Vagina (tissue), 2 donors: Measurements from ENCODE around the gene CSNK2B. TPM values are rescaled to one million over a fixed set of nuclear protein-coding genes. Genes with fewer than 3 reads are reported as not detected.

ENCODE experiments used
- DNase-seq, 2 donors: peaks; one replicate each; pipeline ENCODE4 v3.0.0-alpha.2; 2017; ENCODE audit errors: extremely low spot score in 2 of 2
- H3K27ac ChIP-seq: fragments of 200-600 bp; sonication (generic); one replicate; pipeline ENCODE4 v1.5.1; 2019
- H3K27me3 ChIP-seq: fragments of 200-600 bp; sonication (generic); one replicate; pipeline ENCODE4 v1.5.1; 2019
- H3K36me3 ChIP-seq, 2 donors: fragments of 200-600 bp; sonication (generic); one replicate each; pipeline ENCODE4 v1.5.1; 2017 to 2019
- H3K4me1 ChIP-seq: fragments of 200-600 bp; sonication (generic); one replicate; pipeline ENCODE4 v1.5.1; 2019
- H3K4me3 ChIP-seq, 2 donors: fragments of 200-600 bp; sonication (generic); 1 replicate in 1 of 2; 2 replicates in 1 of 2; pipeline ENCODE4 v1.5.1; 2016 to 2019
- H3K9me3 ChIP-seq: fragments of 200-600 bp; sonication (generic); one replicate; pipeline ENCODE4 v1.5.1; 2019
- POLR2A ChIP-seq, 2 donors: fragments of 450-650 bp; IDR thresholded peaks; one replicate each; pipeline ENCODE4 v1.6.1; 2017; ENCODE audit warnings: antibody characterized with exemption in 2 of 2, mild to moderate bottlenecking in 2 of 2, moderate library complexity in 2 of 2
- POLR2AphosphoS5 ChIP-seq, 2 donors: sonication (generic); formaldehyde crosslinking; IDR thresholded peaks; one replicate each; pipeline ENCODE4 v1.9.0; 2017; ENCODE audit warnings: antibody characterized with exemption in 2 of 2, mild to moderate bottlenecking in 2 of 2, low read depth in 1 of 2; ENCODE audit not compliant: insufficient read depth in 1 of 2
- intact Hi-C: fragments of 100-400 bp; cut with DNase I; formaldehyde crosslinking; loops from one replicate; pipeline ENCODE4 v1.15.1; 2023
- microRNA-seq: library from miRNA; unstranded; fragments of <30 nt; microRNA quantifications from one replicate; pipeline ENCODE4, GENCODE V29; 2017; ENCODE audit warnings: borderline number of aligned reads, borderline replicate concordance
- small RNA-seq: library from RNA; depleted of rRNA; stranded (forward); fragments of <200 nt; gene quantifications from one replicate; pipeline ENCODE3, GENCODE V24; 2016
- total RNA-seq: library from RNA; depleted of rRNA; stranded (reverse); fragments of >200 nt; gene quantifications from one replicate; pipeline ENCODE4 v1.2.3, GENCODE V29; 2016
- TF ChIP-seq, protein P1 (sequence below), 3 experiments: fragments of 450-650 bp in 2 of 3; fragments of 200-600 bp in 1 of 3; sonication (generic) in 1 of 3; IDR thresholded peaks; one replicate each; pipeline ENCODE4 v1.5.1; 2017 to 2019; ENCODE audit warnings: antibody characterized with exemption in 3 of 3, mild to moderate bottlenecking in 2 of 3, moderate library complexity in 2 of 3

CSNK2B gene
- total RNA-seq, 1 donor from 2014 or later: 219 TPM

GRCh38 chr6:31717499-31718222 is 51.8 kb downstream of the CSNK2B start:
- intact Hi-C loops: no loop called here
- no peak for DNase-seq
- no peaks in the 10 kb centered on the region for H3K36me3 ChIP-seq
- no peaks in the 10 kb centered on the region for H3K27me3 ChIP-seq
- no peaks in the 10 kb centered on the region for H3K9me3 ChIP-seq
- TF ChIP-seq, protein P1, sequence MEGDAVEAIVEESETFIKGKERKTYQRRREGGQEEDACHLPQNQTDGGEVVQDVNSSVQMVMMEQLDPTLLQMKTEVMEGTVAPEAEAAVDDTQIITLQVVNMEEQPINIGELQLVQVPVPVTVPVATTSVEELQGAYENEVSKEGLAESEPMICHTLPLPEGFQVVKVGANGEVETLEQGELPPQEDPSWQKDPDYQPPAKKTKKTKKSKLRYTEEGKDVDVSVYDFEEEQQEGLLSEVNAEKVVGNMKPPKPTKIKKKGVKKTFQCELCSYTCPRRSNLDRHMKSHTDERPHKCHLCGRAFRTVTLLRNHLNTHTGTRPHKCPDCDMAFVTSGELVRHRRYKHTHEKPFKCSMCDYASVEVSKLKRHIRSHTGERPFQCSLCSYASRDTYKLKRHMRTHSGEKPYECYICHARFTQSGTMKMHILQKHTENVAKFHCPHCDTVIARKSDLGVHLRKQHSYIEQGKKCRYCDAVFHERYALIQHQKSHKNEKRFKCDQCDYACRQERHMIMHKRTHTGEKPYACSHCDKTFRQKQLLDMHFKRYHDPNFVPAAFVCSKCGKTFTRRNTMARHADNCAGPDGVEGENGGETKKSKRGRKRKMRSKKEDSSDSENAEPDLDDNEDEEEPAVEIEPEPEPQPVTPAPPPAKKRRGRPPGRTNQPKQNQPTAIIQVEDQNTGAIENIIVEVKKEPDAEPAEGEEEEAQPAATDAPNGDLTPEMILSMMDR (IDR thresholded peaks at IDR 0.05): no peak
- TF ChIP-seq POLR2AphosphoS5 (IDR thresholded peaks at IDR 0.05; ENCODE audit: insufficient read depth in 1 of 2, low read depth in 1 of 2): no peak
- TF ChIP-seq POLR2A (IDR thresholded peaks at IDR 0.05): no peak
- peaks cover 14% of the 10 kb centered on the region for H3K4me1 ChIP-seq
- no peak overlapping the region for H3K4me3 ChIP-seq
- H3K27ac ChIP-seq: peak overlapping the region; percentile 71

- DNase-seq: no peak
- peak overlapping the region; percentile 71 for H3K27ac ChIP-seq
These were observed 52.4 kb downstream of the CSNK2B start for GRCh38 chr6:31718265-31718664.

GRCh38 chr6:31719001-31719400 is 53.1 kb downstream of the CSNK2B start:
- TF ChIP-seq POLR2AphosphoS5 (IDR thresholded peaks at IDR 0.05; ENCODE audit: insufficient read depth in 1 of 2, low read depth in 1 of 2) (no peak), POLR2A (IDR thresholded peaks at IDR 0.05) (no peak)
- TF ChIP-seq, protein P1 (IDR thresholded peaks at IDR 0.05): no peak
- no peak overlapping the region for H3K4me3 ChIP-seq
- H3K27me3 ChIP-seq: no peaks in the 10 kb centered on the region
- H3K4me1 ChIP-seq: peaks cover 13% of the 10 kb centered on the region
- DNase-seq: no peak
- peak overlapping the region; percentile 71 for H3K27ac ChIP-seq
- H3K36me3 ChIP-seq: no peaks in the 10 kb centered on the region
- no peaks in the 10 kb centered on the region for H3K9me3 ChIP-seq
- intact Hi-C loops: no loop called here

More at GRCh38 chr6:31718265-31718664, 52.4 kb downstream of the CSNK2B start:
- Histone ChIP-seq H3K4me1 (peaks cover 14% of the 10 kb centered on the region), H3K36me3 (no peaks in the 10 kb centered on the region), H3K9me3 (no peaks in the 10 kb centered on the region), H3K27me3 (no peaks in the 10 kb centered on the region), H3K4me3 (no peak overlapping the region)
- TF ChIP-seq POLR2AphosphoS5 (IDR thresholded peaks at IDR 0.05; ENCODE audit: insufficient read depth in 1 of 2, low read depth in 1 of 2): peak in 1 of 2 donors; percentile 88
- no peak for TF ChIP-seq POLR2A (IDR thresholded peaks at IDR 0.05)
- TF ChIP-seq, protein P1 (IDR thresholded peaks at IDR 0.05): no peak
- intact Hi-C loops: no loop called here

Small RNA genes lying within 50 kb of the gene (microRNA-seq; reads per million reads assigned to microRNA genes)
- gene MIR4646 (not detected), gene MIR6832 (not detected)

Small RNA genes lying within 50 kb of the gene (small RNA-seq; reads per million reads assigned to genes)
- gene LY6G6D: not detected
- not detected for gene MIR4646
- gene MIR6832: not detected
- gene RF00019: not detected
- gene SNORA38: 7.8 reads per million, percentile 91 among the genes with 10 or more reads in this experiment

Other genes with a start within 250 kb of the CSNK2B start
- gene MICB, start 167.9 kb upstream of the CSNK2B start, total RNA-seq: 3.2 TPM
- gene MCCD1, start 137.1 kb upstream of the CSNK2B start, total RNA-seq: not detected
- 299 TPM for gene DDX39B, start 124.1 kb upstream of the CSNK2B start, total RNA-seq
- 5.4 TPM for gene ATP6V1G2, start 119.5 kb upstream of the CSNK2B start, total RNA-seq
- gene NFKBIL1, start 118.5 kb upstream of the CSNK2B start, total RNA-seq: 14.2 TPM
- gene LTA, start 93.8 kb upstream of the CSNK2B start, total RNA-seq: not detected
- not detected for gene TNF, start 90.5 kb upstream of the CSNK2B start, total RNA-seq
- gene LTB, start 83.7 kb upstream of the CSNK2B start, total RNA-seq: 5.4 TPM
- gene LST1, start 79.8 kb upstream of the CSNK2B start, total RNA-seq: not detected
- gene NCR3, start 73.1 kb upstream of the CSNK2B start, total RNA-seq: not detected
- gene AIF1, start 50.8 kb upstream of the CSNK2B start, total RNA-seq: 25.0 TPM
- gene PRRC2A, start 45.4 kb upstream of the CSNK2B start, total RNA-seq: 74.6 TPM
- gene BAG6, start 13.4 kb upstream of the CSNK2B start, total RNA-seq: 139 TPM
- gene APOM, start 10.2 kb upstream of the CSNK2B start, total RNA-seq: not detected
- gene C6orf47, start 5.3 kb upstream of the CSNK2B start, total RNA-seq: 15.2 TPM
- 16.9 TPM for gene GPANK1, start 1.1 kb upstream of the CSNK2B start, total RNA-seq
- 7.4 TPM for gene LY6G5B, start 3.9 kb downstream of the CSNK2B start, total RNA-seq
- 1.7 TPM for gene LY6G5C, start 15.0 kb downstream of the CSNK2B start, total RNA-seq
- 53.0 TPM for gene ABHD16A, start 37.2 kb downstream of the CSNK2B start, total RNA-seq
- gene LY6G6F, start 40.8 kb downstream of the CSNK2B start, total RNA-seq: not detected
- gene LY6G6D, start 49.3 kb downstream of the CSNK2B start, total RNA-seq: not detected
- not detected for gene LY6G6C, start 55.7 kb downstream of the CSNK2B start, total RNA-seq
- gene MPIG6B, start 57.3 kb downstream of the CSNK2B start, total RNA-seq: not detected
- gene DDAH2, start 63.2 kb downstream of the CSNK2B start, total RNA-seq: 108 TPM
- 250 TPM for gene CLIC1, start 70.5 kb downstream of the CSNK2B start, total RNA-seq
- gene MSH5, start 73.9 kb downstream of the CSNK2B start, total RNA-seq: 11.0 TPM
- not detected for gene SAPCD1, start 96.6 kb downstream of the CSNK2B start, total RNA-seq
- gene VWA7, start 111.2 kb downstream of the CSNK2B start, total RNA-seq: 0.74 TPM
- 39.8 TPM for gene VARS1, start 129.7 kb downstream of the CSNK2B start, total RNA-seq
- 51.6 TPM for gene LSM2, start 140.9 kb downstream of the CSNK2B start, total RNA-seq
- gene HSPA1L, start 149.2 kb downstream of the CSNK2B start, total RNA-seq: 0.98 TPM
- gene HSPA1A, start 149.5 kb downstream of the CSNK2B start, total RNA-seq: 345 TPM
- gene HSPA1B, start 161.7 kb downstream of the CSNK2B start, total RNA-seq: 466 TPM
- gene NEU1, start 196.7 kb downstream of the CSNK2B start, total RNA-seq: 26.0 TPM
- 5.9 TPM for gene SLC44A4, start 212.9 kb downstream of the CSNK2B start, total RNA-seq
- gene EHMT2, start 231.6 kb downstream of the CSNK2B start, total RNA-seq: 45.2 TPM
- 1.7 TPM for gene ZBTB12, start 236.0 kb downstream of the CSNK2B start, total RNA-seq